Ectodermal cell (in vitro differentiated cells): ENCODE measurements around the gene VPS39.

Experiments used
- H3K27ac ChIP-seq: 2 replicates; pipeline ENCODE4 v1.7.0; 2013; ENCODE audit warnings: mild to moderate bottlenecking, low read depth, low read length; ENCODE audit not compliant: insufficient read depth, poor library complexity, severe bottlenecking
- H3K27me3 ChIP-seq: 2 replicates; pipeline ENCODE4 v1.7.0; 2013; ENCODE audit warnings: mild to moderate bottlenecking, low read length; ENCODE audit not compliant: insufficient read depth, control insufficient read depth, poor library complexity, severe bottlenecking
- H3K36me3 ChIP-seq: one replicate; pipeline ENCODE4 v1.7.0; 2013; ENCODE audit warnings: low read length; ENCODE audit not compliant: control insufficient read depth, insufficient read depth
- H3K4me1 ChIP-seq: one replicate; pipeline ENCODE4 v1.7.0; 2013; ENCODE audit warnings: low read length; ENCODE audit not compliant: control insufficient read depth, insufficient read depth
- H3K4me3 ChIP-seq: 2 replicates; pipeline ENCODE4 v1.7.0; 2013; ENCODE audit warnings: low read depth, low read length, control low read depth; ENCODE audit not compliant: insufficient read depth
- H3K9me3 ChIP-seq: 2 replicates; pipeline ENCODE4 v1.7.0; 2013; ENCODE audit warnings: mild to moderate bottlenecking, low read length, moderate library complexity; ENCODE audit not compliant: control insufficient read depth
- WGBS, 2 experiments: methylation state at CpG; one replicate each; pipeline ENCODE4 v1.1.7; 2013; ENCODE audit warnings: missing lambda C conversion rate in 2 of 2; 5-methylcytosine and 5-hydroxymethylcytosine counted together

Gene VPS39

GRCh38 chr15:42220216-42220615, 12.1 kb upstream of the VPS39 start:
- Histone ChIP-seq H3K9me3 (no peaks in the 10 kb centered on the region), H3K27me3 (no peaks in the 10 kb centered on the region), H3K27ac (no peak overlapping the region), H3K4me1 (no peaks in the 10 kb centered on the region), H3K36me3 (peaks cover 13% of the 10 kb centered on the region), H3K4me3 (no peak overlapping the region)
- 100% methylated on average over 1 of the region's 2 CpGs for WGBS, 2 experiments

DNA sequence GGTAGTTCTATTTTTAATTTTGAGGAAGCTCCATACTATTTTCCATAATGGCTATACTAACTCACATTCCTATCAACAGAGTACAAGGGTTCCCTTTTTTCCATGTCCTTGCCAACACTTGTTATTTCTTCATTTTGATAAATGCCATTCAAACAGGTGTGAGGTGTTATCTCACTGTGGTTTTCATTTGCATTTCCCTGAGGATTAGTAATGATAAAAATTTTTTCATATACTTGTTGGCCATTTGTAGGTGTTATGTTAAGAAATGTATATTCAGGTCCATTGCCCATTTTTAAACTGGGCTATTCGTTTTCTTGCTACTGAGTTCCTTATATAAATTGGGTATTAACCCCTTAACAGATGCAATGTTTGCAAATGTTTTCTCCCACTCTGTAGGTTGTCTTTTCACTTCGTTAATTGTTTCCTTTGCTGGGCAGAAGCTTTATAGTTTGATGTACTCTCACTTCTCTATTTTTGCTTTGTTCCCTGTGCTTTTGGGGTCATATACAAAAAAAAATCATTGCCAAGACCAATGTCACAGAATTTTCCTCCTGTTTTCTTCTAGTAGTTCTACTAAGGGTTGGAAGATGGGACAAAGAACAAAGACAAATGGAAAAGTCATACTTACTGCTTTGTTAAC, 11.0 kb upstream of the VPS39 start:
- Histone ChIP-seq H3K36me3 (peaks cover 12% of the 10 kb centered on the region), H3K4me1 (no peaks in the 10 kb centered on the region), H3K27me3 (no peaks in the 10 kb centered on the region), H3K27ac (no peak overlapping the region), H3K9me3 (no peaks in the 10 kb centered on the region), H3K4me3 (no peak overlapping the region)
- WGBS, 2 experiments = 48 to 80% methylated on average over 1 to 2 of the region's 2 CpGs

- Histone ChIP-seq H3K4me1 (no peaks in the 10 kb centered on the region), H3K27me3 (no peaks in the 10 kb centered on the region), H3K36me3 (peaks cover 13% of the 10 kb centered on the region), H3K27ac (no peak overlapping the region), H3K4me3 (no peak overlapping the region), H3K9me3 (no peaks in the 10 kb centered on the region)
- whole genome bisulfite sequencing, 2 experiments = 90% methylated on average over 2 of the region's 2 CpGs
These were observed 9.5 kb upstream of the VPS39 start for GRCh38 chr15:42217568-42217967.

DNA sequence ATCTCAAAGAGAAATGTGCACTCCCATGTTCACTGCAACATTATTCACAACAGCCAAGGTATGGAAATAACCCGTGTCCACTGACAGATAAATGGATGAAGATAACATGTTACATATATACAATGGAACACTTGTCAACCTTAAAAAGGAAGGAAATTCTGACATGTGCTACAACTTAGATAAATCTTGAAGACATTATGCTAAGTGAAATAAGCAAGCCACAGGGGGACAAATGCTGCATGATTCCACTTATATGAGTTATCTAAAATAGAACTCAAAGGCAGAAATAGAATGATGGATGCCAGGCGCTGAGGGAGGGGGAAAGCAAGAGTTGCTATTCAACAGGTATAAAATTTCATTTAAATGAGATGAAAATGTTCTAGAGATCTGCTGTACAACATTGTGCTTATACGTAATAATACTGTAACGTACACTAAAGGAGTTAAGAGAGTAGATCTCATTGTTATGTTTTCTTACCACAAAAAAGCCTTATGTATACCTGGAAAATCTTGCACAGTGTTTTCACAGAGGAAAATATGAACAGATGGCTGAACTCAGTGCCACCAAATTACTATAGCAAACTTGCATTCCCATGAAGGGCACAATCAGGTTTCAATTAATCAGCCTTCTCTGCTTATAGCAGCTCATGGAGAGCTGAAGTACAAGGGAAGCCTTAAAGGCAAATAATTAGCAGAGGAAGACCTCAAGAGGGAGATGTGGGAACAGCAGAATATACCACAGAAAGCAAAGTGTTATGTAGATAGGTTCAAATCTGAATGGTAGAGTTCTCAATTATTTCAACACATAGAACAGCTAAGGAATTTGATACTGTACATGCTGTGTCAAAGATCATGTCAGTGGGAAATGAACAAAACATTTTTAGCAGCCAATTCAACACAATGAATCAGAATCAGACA, 8.1 kb upstream of the VPS39 start:
- H3K4me1 ChIP-seq = no peaks in the 10 kb centered on the region
- 99 to 100% methylated on average over 3 to 4 of the region's 4 CpGs for WGBS, 2 experiments
- H3K9me3 ChIP-seq = no peaks in the 10 kb centered on the region
- H3K27ac ChIP-seq = no peak overlapping the region
- H3K27me3 ChIP-seq = no peaks in the 10 kb centered on the region
- H3K4me3 ChIP-seq = no peak overlapping the region
- peaks cover 21% of the 10 kb centered on the region for H3K36me3 ChIP-seq

DNA sequence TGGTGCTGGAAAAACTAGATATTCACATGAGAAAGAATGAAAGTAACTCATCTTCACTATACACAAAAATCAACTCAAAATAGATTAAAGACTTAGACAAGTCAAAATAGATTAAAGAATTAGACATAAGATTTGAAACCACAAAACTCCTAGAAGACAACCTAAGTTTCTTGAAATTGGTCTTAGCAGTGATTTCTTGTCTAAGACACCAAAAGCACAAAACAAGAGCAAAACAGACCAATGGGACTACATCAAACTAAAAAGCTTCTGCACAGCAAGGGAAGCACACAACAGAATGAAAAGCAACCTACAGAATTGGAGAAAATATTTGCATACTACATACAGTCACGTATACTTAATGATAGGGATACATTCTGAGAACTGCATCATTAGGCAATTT, 6.5 kb upstream of the VPS39 start:
- Histone ChIP-seq H3K4me1 (no peaks in the 10 kb centered on the region), H3K27ac (no peak overlapping the region), H3K9me3 (no peaks in the 10 kb centered on the region), H3K27me3 (no peaks in the 10 kb centered on the region), H3K4me3 (no peak overlapping the region), H3K36me3 (peaks cover 29% of the 10 kb centered on the region)
- 96 to 100% methylated on average over 1 of the region's 1 CpG for WGBS, 2 experiments

GRCh38 chr15:42213511-42213910, 5.4 kb upstream of the VPS39 start:
- Histone ChIP-seq H3K4me1 (no peaks in the 10 kb centered on the region), H3K9me3 (no peaks in the 10 kb centered on the region), H3K27me3 (no peaks in the 10 kb centered on the region), H3K27ac (no peak overlapping the region), H3K36me3 (peaks cover 26% of the 10 kb centered on the region), H3K4me3 (no peak overlapping the region)

GRCh38 chr15:42210696-42211095, 2.6 kb upstream of the VPS39 start:
- H3K27ac ChIP-seq = no peak overlapping the region
- no peaks in the 10 kb centered on the region for H3K27me3 ChIP-seq
- H3K9me3 ChIP-seq = no peaks in the 10 kb centered on the region
- peaks cover 5% of the 10 kb centered on the region for H3K4me1 ChIP-seq
- 98 to 99% methylated on average over 4 of the region's 4 CpGs for WGBS, 2 experiments
- H3K4me3 ChIP-seq = no peak overlapping the region
- peaks cover 16% of the 10 kb centered on the region for H3K36me3 ChIP-seq

DNA sequence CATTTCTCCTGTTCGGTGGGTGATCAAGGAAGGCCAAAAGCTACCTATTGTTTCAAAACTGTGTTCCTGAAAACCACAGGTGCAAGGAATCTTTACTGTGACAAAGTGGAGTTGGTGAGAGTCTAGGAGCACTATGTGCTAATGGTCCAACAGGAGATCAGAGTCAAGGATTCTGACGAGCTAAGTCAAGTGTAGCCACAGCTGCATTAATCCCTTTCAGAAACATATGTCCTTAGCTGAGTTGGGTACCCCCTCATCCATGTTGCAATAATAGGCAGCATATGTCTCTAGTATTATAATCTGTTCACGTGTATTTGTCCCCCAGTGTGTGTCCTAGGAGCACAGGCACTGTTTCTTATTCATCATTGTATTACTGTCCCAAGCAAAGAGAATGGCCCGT, 1.7 kb downstream of the VPS39 start:
- Histone ChIP-seq H3K36me3 (peaks cover 9% of the 10 kb centered on the region), H3K4me3 (no peak overlapping the region), H3K27me3 (no peaks in the 10 kb centered on the region), H3K4me1 (peaks cover 5% of the 10 kb centered on the region), H3K27ac (no peak overlapping the region), H3K9me3 (no peaks in the 10 kb centered on the region)
- WGBS, 2 experiments = 90 to 92% methylated on average over 4 of the region's 4 CpGs

- Histone ChIP-seq H3K36me3 (no peaks in the 10 kb centered on the region), H3K4me3 (no peak overlapping the region), H3K4me1 (peaks cover 5% of the 10 kb centered on the region), H3K27me3 (no peaks in the 10 kb centered on the region), H3K9me3 (no peaks in the 10 kb centered on the region), H3K27ac (no peak overlapping the region)
- 93 to 98% methylated on average over 3 of the region's 3 CpGs for WGBS, 2 experiments
These were observed 4.2 kb downstream of the VPS39 start for GRCh38 chr15:42203891-42204290.

DNA sequence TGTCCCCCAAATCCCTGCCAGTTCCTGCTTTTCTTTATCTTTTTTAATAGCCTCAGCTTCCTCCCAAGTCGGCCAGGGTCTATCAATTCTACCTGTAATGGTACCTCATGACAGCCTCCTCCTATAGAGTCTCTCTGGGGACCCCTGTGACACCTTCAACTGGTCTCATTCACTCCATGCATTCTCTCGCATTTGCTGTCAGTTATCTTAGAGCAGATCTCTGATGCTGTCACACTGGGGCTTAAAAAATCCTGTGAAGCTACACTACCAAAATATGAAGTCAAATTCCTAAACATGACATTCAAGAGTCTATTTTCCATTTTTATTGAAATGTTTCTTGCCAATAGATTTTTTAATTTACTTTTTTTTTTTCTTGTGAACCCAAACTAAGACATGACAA, 5.5 kb downstream of the VPS39 start:
- H3K27ac ChIP-seq = no peak overlapping the region
- no peaks in the 10 kb centered on the region for H3K27me3 ChIP-seq
- H3K4me1 ChIP-seq = peaks cover 5% of the 10 kb centered on the region
- H3K4me3 ChIP-seq = no peak overlapping the region
- H3K9me3 ChIP-seq = no peaks in the 10 kb centered on the region
- 88 to 93% methylated on average over 2 of the region's 2 CpGs for WGBS, 2 experiments
- peaks cover under 1% of the 10 kb centered on the region for H3K36me3 ChIP-seq
